CD4-positive, alpha-beta T cell (primary cell): ENCODE results near the gene HSF2BP. TPM values are rescaled to one million over a fixed set of nuclear protein-coding genes. Genes with fewer than 3 reads are reported as not detected.
"Not testable (repeated sequence)": the region's sequence is repeated elsewhere in the genome, so short reads cannot be mapped to it uniquely, and the experiment has no call there.

ENCODE experiments used
- ATAC-seq: fragments of 200-7000 bp; cut with Tn5 transposase; one replicate; pipeline ENCODE4 v1.10.0; 2022; ENCODE audit warnings: mild to moderate bottlenecking; ENCODE audit not compliant: poor library complexity
- CTCF ChIA-PET: fragments of 350-600 bp; sonication (Branson Sonifier 250); formaldehyde crosslinking; loops from one replicate; lab custom pipeline; 2021; ENCODE audit warnings: antibody characterized with exemption, inconsistent platforms; lab: Charles Lee
- POLR2A ChIA-PET: fragments of 350-600 bp; sonication (Branson Sonifier 250); formaldehyde crosslinking; loops from one replicate; lab custom pipeline; 2021; ENCODE audit warnings: antibody characterized with exemption, inconsistent platforms; lab: Charles Lee
- DNase-seq, 14 experiments: peaks; one replicate each; pipeline ENCODE4 v3.0.0-alpha.2; 2013 to 2020; ENCODE audit warnings: mixed read lengths in 2 of 14
- H3K27ac ChIP-seq, 2 donors: one replicate each; pipeline versions ENCODE4 v1.5.1 to v1.7.0; 2013; ENCODE audit warnings: low read length in 2 of 2, low read depth in 1 of 2, mild to moderate bottlenecking in 1 of 2
- H3K27me3 ChIP-seq, 2 experiments: 1 replicate in 1 of 2; 2 replicates in 1 of 2; pipeline versions ENCODE4 v1.6.1 to v1.7.0; 2013; ENCODE audit warnings: low read length in 2 of 2, control low read depth in 1 of 2, mild to moderate bottlenecking in 1 of 2, moderate library complexity in 1 of 2; ENCODE audit not compliant: insufficient read depth in 2 of 2, control insufficient read depth in 1 of 2
- H3K36me3 ChIP-seq: one replicate; pipeline ENCODE4 v1.6.1; 2013; ENCODE audit warnings: low read length, control low read depth; ENCODE audit not compliant: insufficient read depth
- H3K4me1 ChIP-seq: one replicate; pipeline ENCODE4 v1.6.1; 2013; ENCODE audit warnings: low read length, control low read depth; ENCODE audit not compliant: insufficient read depth
- H3K4me3 ChIP-seq: one replicate; pipeline ENCODE4 v1.5.1; 2013; ENCODE audit warnings: mild to moderate bottlenecking, low read length, moderate library complexity
- H3K9me3 ChIP-seq, 2 experiments: 1 replicate in 1 of 2; 2 replicates in 1 of 2; pipeline versions ENCODE4 v1.6.1 to v1.7.0; 2013; ENCODE audit warnings: low read length in 2 of 2, mild to moderate bottlenecking in 2 of 2, control low read depth in 1 of 2, moderate library complexity in 1 of 2; ENCODE audit not compliant: control insufficient read depth in 1 of 2, insufficient read depth in 1 of 2
- H3K27ac Mint-ChIP-seq: one replicate; pipeline ENCODE4 v1.8.0; 2020; ENCODE audit warnings: mixed read lengths
- H3K27me3 Mint-ChIP-seq: one replicate; pipeline ENCODE4 v1.8.0; 2021; ENCODE audit warnings: mixed read lengths
- H3K36me3 Mint-ChIP-seq: one replicate; pipeline ENCODE4 v1.8.0; 2021; ENCODE audit warnings: low read depth, mixed read lengths
- H3K4me1 Mint-ChIP-seq: one replicate; pipeline ENCODE4 v1.8.0; 2021; ENCODE audit warnings: low read depth, mixed read lengths
- H3K4me3 Mint-ChIP-seq: one replicate; pipeline ENCODE4 v1.8.0; 2020; ENCODE audit warnings: mild to moderate bottlenecking, mixed read lengths
- H3K9me3 Mint-ChIP-seq: one replicate; pipeline ENCODE4 v1.8.0; 2020; ENCODE audit warnings: mixed read lengths
- intact Hi-C, 2 experiments: fragments of 100-400 bp; cut with DNase I in 1 of 2; cut with micrococcal nuclease in 1 of 2; formaldehyde crosslinking; loops; one replicate each; pipeline versions ENCODE4 v1.15.1 to v1.9.0; 2023 to 2025; cut with DNase I, micrococcal nuclease
- total RNA-seq, 174 experiments: library from RNA in 2 of 174; stranded (reverse) in 2 of 174; gene quantifications; one replicate each; pipeline ENCODE4 v1.2.3 and lab custom pipeline; 2021 to 2026
- TF ChIP-seq, protein P1 (sequence below): fragments of 200-600 bp; IDR thresholded peaks from one replicate; pipeline ENCODE4 v1.8.0; 2022; ENCODE audit warnings: antibody characterized with exemption, mild to moderate bottlenecking

Gene HSF2BP
- total RNA-seq, 2 experiments from 2014 or later, result 0.59 to 0.93 TPM

DNA sequence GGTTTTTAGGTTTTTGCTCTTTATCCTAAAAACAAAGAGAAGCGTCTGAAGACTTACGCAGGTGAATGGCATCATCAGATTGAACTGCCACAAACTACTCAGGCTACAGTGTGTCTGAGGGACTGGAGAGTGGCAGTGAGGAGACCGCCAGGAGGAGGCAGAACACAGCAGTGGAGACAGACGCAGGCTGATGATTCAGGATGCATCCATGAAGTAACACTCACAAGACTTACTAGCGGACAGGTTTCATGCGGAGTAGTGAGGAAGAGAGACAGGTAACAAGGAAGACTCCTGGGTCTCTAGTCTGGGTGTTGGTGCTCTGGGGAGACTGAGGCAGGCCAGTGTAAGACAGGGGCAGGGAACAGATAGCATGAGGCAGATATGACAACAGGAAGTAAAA is 5.7 kb downstream of the HSF2BP start:
- no peak for DNase-seq
- POLR2A ChIA-PET, result no interaction called here
- Mint-ChIP-seq H3K27ac (no peak overlapping the region), H3K27me3 (no peaks in the 10 kb centered on the region), H3K36me3 (no peaks in the 10 kb centered on the region), H3K9me3 (no peaks in the 10 kb centered on the region), H3K4me3 (no peak overlapping the region), H3K4me1 (no peaks in the 10 kb centered on the region)
- Histone ChIP-seq H3K4me1 (peaks cover 11% of the 10 kb centered on the region), H3K36me3 (no peaks in the 10 kb centered on the region), H3K4me3 (no peak overlapping the region), H3K9me3 (no peaks in the 10 kb centered on the region), H3K27me3 (no peaks in the 10 kb centered on the region), H3K27ac (no peak overlapping the region)
- TF ChIP-seq, protein P1, sequence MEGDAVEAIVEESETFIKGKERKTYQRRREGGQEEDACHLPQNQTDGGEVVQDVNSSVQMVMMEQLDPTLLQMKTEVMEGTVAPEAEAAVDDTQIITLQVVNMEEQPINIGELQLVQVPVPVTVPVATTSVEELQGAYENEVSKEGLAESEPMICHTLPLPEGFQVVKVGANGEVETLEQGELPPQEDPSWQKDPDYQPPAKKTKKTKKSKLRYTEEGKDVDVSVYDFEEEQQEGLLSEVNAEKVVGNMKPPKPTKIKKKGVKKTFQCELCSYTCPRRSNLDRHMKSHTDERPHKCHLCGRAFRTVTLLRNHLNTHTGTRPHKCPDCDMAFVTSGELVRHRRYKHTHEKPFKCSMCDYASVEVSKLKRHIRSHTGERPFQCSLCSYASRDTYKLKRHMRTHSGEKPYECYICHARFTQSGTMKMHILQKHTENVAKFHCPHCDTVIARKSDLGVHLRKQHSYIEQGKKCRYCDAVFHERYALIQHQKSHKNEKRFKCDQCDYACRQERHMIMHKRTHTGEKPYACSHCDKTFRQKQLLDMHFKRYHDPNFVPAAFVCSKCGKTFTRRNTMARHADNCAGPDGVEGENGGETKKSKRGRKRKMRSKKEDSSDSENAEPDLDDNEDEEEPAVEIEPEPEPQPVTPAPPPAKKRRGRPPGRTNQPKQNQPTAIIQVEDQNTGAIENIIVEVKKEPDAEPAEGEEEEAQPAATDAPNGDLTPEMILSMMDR, result no peak
- ATAC-seq, result no peak
- CTCF ChIA-PET, result no interaction called here
- intact Hi-C loops, result no loop called here

DNA sequence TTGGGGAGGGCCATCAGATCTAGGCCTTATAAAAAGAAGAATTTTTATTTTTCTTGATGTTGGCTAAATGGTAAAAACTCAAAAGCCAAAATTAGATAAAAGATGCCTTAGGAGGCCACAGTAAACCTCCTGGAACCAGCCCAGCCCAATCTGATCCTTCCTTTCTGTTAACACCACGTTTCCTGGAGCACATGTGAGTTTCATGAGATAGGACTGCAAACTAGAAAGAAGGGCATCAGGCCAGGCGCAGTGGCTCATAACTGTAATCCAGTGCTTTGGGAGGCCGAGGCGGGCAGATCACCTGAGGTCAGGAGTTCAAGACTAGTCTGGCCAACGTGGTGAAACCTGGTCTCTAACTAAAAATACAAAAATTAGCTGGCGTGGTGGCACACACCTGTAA is 6.7 kb downstream of the HSF2BP start:
- Histone ChIP-seq H3K9me3 (no peaks in the 10 kb centered on the region), H3K4me1 (peaks cover 4% of the 10 kb centered on the region), H3K36me3 (no peaks in the 10 kb centered on the region), H3K27me3 (no peaks in the 10 kb centered on the region), H3K27ac (no peak overlapping the region), H3K4me3 (no peak overlapping the region)
- TF ChIP-seq, protein P1, result no peak
- Mint-ChIP-seq H3K4me3 (no peak overlapping the region), H3K36me3 (no peaks in the 10 kb centered on the region), H3K27ac (no peak overlapping the region), H3K9me3 (no peaks in the 10 kb centered on the region), H3K4me1 (no peaks in the 10 kb centered on the region), H3K27me3 (no peaks in the 10 kb centered on the region)
- POLR2A ChIA-PET, result no interaction called here
- ATAC-seq (no peak), DNase-seq (no peak)
- CTCF ChIA-PET, result no interaction called here
- intact Hi-C loops, result no loop called here

DNA sequence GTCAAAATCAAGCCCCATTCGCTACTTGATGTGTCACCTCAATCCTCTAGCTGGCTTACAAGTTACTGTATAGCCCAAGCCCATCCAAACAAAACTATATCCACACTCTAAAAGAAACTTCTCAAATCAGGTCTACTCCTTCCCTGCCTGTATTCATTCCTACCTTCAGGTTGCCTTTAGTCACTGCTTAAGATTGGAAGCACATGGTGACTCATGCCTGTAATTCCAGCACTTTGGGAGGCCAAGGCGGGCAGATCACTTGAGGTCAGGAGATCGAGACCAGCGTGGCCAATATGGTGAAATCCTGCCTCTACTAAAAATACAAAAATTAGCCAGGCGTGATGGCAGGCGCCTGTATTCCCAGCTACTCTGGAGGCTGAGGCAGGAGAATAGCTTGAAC is 7.4 kb downstream of the HSF2BP start:
- ATAC-seq, H3K27ac Mint-ChIP-seq, intact Hi-C loops, H3K27me3 Mint-ChIP-seq, H3K36me3 ChIP-seq, H3K9me3 Mint-ChIP-seq, POLR2A ChIA-PET, DNase-seq, H3K9me3 ChIP-seq, CTCF ChIA-PET, H3K4me1 ChIP-seq, H3K27ac ChIP-seq, H3K27me3 ChIP-seq, H3K4me3 ChIP-seq, H3K4me1 Mint-ChIP-seq, H3K36me3 Mint-ChIP-seq, H3K4me3 Mint-ChIP-seq: not testable (repeated sequence)

DNA sequence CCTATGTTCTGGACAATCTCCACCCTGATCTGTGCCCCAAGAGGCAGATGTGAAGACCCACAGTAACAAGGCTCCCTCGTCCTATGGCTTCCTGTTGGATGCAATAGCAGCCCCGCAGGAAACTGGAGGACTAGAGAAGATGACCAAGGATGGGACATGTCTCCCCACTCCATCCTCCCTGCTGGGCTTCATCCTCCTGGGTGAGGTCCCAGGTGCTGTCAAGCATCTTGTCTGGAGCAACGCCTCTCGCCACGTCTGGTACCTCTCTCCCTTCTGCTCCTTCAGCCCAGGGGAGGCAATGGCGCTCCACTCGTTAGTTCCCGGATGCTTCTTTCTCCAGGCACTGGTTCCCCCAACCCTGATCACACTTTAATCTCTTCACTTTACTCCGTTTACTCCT is 11.1 kb downstream of the HSF2BP start:
- H3K4me3 Mint-ChIP-seq, result no peak overlapping the region
- no peaks in the 10 kb centered on the region for H3K27me3 ChIP-seq
- intact Hi-C loops, result loop anchor here in 1 of 2 experiments (5.0 kb wide), 1 partner anchor 726 kb away; no protein-coding TSS in a partner anchor
- no peak for ATAC-seq
- DNase-seq, result no peak
- ChIA-PET CTCF (no interaction called here), POLR2A (no interaction called here)
- H3K27ac ChIP-seq, result no peak overlapping the region
- H3K4me1 Mint-ChIP-seq, result peaks cover 18% of the 10 kb centered on the region
- no peaks in the 10 kb centered on the region for H3K36me3 ChIP-seq
- peaks cover 3% of the 10 kb centered on the region for H3K4me1 ChIP-seq
- no peak overlapping the region for H3K27ac Mint-ChIP-seq
- no peaks in the 10 kb centered on the region for H3K36me3 Mint-ChIP-seq
- no peaks in the 10 kb centered on the region for H3K27me3 Mint-ChIP-seq
- no peaks in the 10 kb centered on the region for H3K9me3 ChIP-seq
- no peaks in the 10 kb centered on the region for H3K9me3 Mint-ChIP-seq
- no peak overlapping the region for H3K4me3 ChIP-seq
- TF ChIP-seq, protein P1, result no peak
